ENCODE measurements around the gene TMEM123. TPM values are rescaled to one million over a fixed set of nuclear protein-coding genes. Genes with fewer than 3 reads are reported as not detected.

The TMEM123 gene
- total RNA-seq, 3 donors from 2014 or later (not counting 1 experiment from before 2014, with no cell fraction given) = 100 to 126 (median 118) TPM

- Histone ChIP-seq H3K36me3 (ENCODE audit: control insufficient read depth, insufficient read depth, low read length) (peaks cover 23% of the 10 kb centered on the region), H3K27ac (ENCODE audit: low read length) (no peak overlapping the region), H3K9me3 (ENCODE audit: control insufficient read depth, insufficient read depth, low read length) (no peaks in the 10 kb centered on the region), H3K4me3 (ENCODE audit: low read length) (no peak overlapping the region), H3K27me3 (ENCODE audit: control insufficient read depth, insufficient read depth, low read length) (no peaks in the 10 kb centered on the region), H3K4me1 (ENCODE audit: control insufficient read depth, insufficient read depth, low read length) (no peaks in the 10 kb centered on the region)
- TF ChIP-seq, protein P1, sequence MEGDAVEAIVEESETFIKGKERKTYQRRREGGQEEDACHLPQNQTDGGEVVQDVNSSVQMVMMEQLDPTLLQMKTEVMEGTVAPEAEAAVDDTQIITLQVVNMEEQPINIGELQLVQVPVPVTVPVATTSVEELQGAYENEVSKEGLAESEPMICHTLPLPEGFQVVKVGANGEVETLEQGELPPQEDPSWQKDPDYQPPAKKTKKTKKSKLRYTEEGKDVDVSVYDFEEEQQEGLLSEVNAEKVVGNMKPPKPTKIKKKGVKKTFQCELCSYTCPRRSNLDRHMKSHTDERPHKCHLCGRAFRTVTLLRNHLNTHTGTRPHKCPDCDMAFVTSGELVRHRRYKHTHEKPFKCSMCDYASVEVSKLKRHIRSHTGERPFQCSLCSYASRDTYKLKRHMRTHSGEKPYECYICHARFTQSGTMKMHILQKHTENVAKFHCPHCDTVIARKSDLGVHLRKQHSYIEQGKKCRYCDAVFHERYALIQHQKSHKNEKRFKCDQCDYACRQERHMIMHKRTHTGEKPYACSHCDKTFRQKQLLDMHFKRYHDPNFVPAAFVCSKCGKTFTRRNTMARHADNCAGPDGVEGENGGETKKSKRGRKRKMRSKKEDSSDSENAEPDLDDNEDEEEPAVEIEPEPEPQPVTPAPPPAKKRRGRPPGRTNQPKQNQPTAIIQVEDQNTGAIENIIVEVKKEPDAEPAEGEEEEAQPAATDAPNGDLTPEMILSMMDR (IDR thresholded peaks at IDR 0.05) = no peak
- H3K4me3 Mint-ChIP-seq = no peak overlapping the region
- H3K36me3 Mint-ChIP-seq = no peaks in the 10 kb centered on the region
- DNase-seq (no peak), ATAC-seq (no peak)
- WGBS (ENCODE audit: insufficient coverage) = 94% methylated on average over 4 of the region's 4 CpGs
- peaks cover 14 to 15% of the 10 kb centered on the region in 2 donors for H3K4me1 Mint-ChIP-seq
- intact Hi-C loops (cut with micrococcal nuclease) = loop anchor here (5.0 kb wide), 1 partner anchor 61 kb away; the partner anchor contains the start of gene TMEM123
- H3K27ac Mint-ChIP-seq = peak overlapping the region in 1 of 2 donors; percentile 7
- no peaks in the 10 kb centered on the region for H3K27me3 Mint-ChIP-seq (ENCODE audit: low read depth in 2 of 2)
- no peaks in the 10 kb centered on the region for H3K9me3 Mint-ChIP-seq
Measured at GRCh38 chr11:102391549-102392237, 60.9 kb downstream of the TMEM123 start.

DNA sequence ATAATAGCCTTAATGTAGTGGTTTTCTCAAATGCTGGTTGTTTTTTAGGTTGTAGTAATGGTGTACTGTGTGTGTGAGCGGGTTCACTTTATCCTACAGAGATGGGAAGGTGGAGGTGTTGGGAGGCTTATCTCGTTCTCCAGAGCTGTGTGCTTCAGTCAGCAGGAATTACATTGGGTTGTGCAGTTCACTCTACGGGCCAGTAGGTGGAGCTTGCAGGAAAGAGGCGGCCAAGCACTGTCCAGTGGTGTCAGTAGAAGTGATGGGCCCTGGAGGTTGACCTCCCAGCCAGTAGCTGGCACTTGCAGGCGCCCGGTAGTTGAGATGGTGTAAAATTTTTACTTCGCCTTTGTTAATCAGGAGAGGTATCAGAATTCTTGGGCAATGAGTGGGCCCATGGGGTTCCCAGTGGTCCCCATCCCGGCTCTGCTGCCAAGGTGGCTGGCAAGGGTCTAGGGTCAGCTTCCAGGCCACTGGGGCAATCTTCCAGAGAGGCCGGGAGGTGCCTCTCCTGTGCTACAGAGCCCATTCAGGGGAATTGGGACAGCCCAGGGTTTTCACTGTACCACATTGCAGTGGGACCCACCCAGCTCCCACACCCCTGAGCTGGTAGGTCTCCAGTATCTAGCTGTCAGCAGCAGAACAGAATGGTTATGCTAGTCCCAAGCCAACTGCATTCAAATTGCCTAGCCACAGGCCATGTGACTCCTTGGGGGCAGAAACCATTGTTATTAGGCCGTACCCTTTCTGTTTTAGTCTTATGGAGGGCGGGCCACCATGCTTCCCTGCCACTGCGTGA lies 61.7 kb downstream of the TMEM123 start:
- H3K4me1 Mint-ChIP-seq = peaks cover 14 to 15% of the 10 kb centered on the region in 2 donors
- no peaks in the 10 kb centered on the region for H3K27me3 Mint-ChIP-seq (ENCODE audit: low read depth in 2 of 2)
- no peaks in the 10 kb centered on the region for H3K36me3 Mint-ChIP-seq
- Histone ChIP-seq H3K36me3 (ENCODE audit: control insufficient read depth, insufficient read depth, low read length) (peaks cover 16% of the 10 kb centered on the region), H3K27ac (ENCODE audit: low read length) (no peak overlapping the region), H3K4me3 (ENCODE audit: low read length) (no peak overlapping the region), H3K27me3 (ENCODE audit: control insufficient read depth, insufficient read depth, low read length) (no peaks in the 10 kb centered on the region), H3K4me1 (ENCODE audit: control insufficient read depth, insufficient read depth, low read length) (no peaks in the 10 kb centered on the region), H3K9me3 (ENCODE audit: control insufficient read depth, insufficient read depth, low read length) (no peaks in the 10 kb centered on the region)
- intact Hi-C loops (cut with micrococcal nuclease) = loop anchor here (1.0 to 5.0 kb wide), 2 partner anchors 61 to 104 kb away; partner anchors contain the start of gene TMEM123
- TF ChIP-seq, protein P1 (IDR thresholded peaks at IDR 0.05) = peak; percentile 86
- no peak overlapping the region for H3K4me3 Mint-ChIP-seq
- H3K27ac Mint-ChIP-seq = no peak overlapping the region
- WGBS (ENCODE audit: insufficient coverage) = 69% methylated on average over 12 of the region's 12 CpGs
- ATAC-seq (peak; percentile 86 to 97 (median 91)), DNase-seq (peak; percentile 37 to 80)
- no peaks in the 10 kb centered on the region for H3K9me3 Mint-ChIP-seq

GRCh38 chr11:102389253-102389652 lies 63.3 kb downstream of the TMEM123 start:
- Mint-ChIP-seq H3K27me3 (ENCODE audit: low read depth in 2 of 2) (no peaks in the 10 kb centered on the region), H3K4me1 (peaks cover 14 to 15% of the 10 kb centered on the region in 2 donors), H3K9me3 (no peaks in the 10 kb centered on the region), H3K4me3 (no peak overlapping the region), H3K27ac (no peak overlapping the region), H3K36me3 (no peaks in the 10 kb centered on the region)
- Histone ChIP-seq H3K27ac (ENCODE audit: low read length) (no peak overlapping the region), H3K27me3 (ENCODE audit: control insufficient read depth, insufficient read depth, low read length) (no peaks in the 10 kb centered on the region), H3K36me3 (ENCODE audit: control insufficient read depth, insufficient read depth, low read length) (peaks cover 21% of the 10 kb centered on the region), H3K4me1 (ENCODE audit: control insufficient read depth, insufficient read depth, low read length) (no peaks in the 10 kb centered on the region), H3K4me3 (ENCODE audit: low read length) (no peak overlapping the region), H3K9me3 (ENCODE audit: control insufficient read depth, insufficient read depth, low read length) (no peaks in the 10 kb centered on the region)
- TF ChIP-seq, protein P1 (IDR thresholded peaks at IDR 0.05) = no peak
- no peak for ATAC-seq
- intact Hi-C loops (cut with micrococcal nuclease) = no loop called here
- 95% methylated on average over 4 of the region's 4 CpGs for WGBS (ENCODE audit: insufficient coverage)
- DNase-seq = no peak

All from natural killer cell (primary cell).